GM18505 (cell line): ENCODE data around the gene RCOR1.
"Not testable (repeated sequence)": the region's sequence is repeated elsewhere in the genome, so short reads cannot be mapped to it uniquely, and the experiment has no call there.

Source experiments
- ATAC-seq: cut with Tn5 transposase; IDR thresholded peaks from one replicate; pipeline ENCODE4 v1.9.1; 2021; ENCODE audit not compliant: unreplicated experiment
- POLR2A ChIP-seq: IDR thresholded peaks from 4 replicates; pipeline ENCODE4 v1.6.1; 2011; ENCODE audit warnings: borderline replicate concordance; ENCODE audit not compliant: insufficient read depth, insufficient read length; ENCODE audit errors: extremely low read depth

RCOR1 gene

DNA sequence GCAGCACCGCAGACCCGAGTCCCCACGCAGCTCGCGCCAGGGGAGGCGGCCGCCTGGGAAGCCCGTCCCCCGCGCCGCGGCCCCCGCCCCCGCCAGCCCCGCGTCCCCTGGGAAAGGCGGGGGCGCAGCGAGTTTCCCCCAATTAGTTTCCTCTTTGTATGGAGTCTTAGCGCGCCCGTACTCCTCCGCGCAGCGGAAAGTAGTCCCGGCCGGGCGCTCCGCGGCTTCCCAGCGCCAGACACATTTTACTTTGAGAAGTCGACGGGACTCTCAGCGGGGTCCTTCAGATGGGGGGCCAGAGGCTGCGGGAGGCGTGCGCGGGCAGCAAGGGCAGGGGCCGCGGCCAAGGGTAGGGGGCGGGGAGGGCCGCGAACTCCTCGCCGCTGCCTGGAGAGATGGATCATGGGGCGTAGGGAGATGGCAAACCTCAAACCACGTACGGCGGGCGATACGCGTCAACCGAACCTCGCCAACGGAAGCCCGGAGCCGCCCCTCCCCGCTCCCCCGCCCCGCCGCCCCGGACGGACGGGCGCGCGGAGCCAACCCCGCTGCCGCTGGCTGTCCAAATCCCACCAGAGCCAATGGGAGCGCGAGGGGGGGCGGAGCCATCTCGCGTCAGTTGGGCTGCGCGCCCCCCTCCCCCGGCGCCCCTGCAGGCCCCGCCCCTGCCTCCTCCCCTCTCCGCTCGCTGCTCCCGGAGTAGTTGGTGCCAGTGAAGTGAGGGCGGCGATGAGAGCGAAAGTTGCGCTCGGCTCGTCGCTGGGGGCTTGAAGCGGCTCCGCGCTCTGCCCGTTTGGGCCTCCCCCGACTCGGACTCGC, at the start of gene RCOR1:
Gene RCOR1, plus strand, starts transcription at position 706 of the 819 bp plus-strand sequence. CDS start 238 bp downstream, outside the sequence.
- peak; percentile 64 for ATAC-seq
- TF ChIP-seq POLR2A = peak; percentile 94

GRCh38 chr14:102544046-102544746, 48.3 kb upstream of the RCOR1 start:
- TF ChIP-seq POLR2A = no peak
- no peak for ATAC-seq

DNA sequence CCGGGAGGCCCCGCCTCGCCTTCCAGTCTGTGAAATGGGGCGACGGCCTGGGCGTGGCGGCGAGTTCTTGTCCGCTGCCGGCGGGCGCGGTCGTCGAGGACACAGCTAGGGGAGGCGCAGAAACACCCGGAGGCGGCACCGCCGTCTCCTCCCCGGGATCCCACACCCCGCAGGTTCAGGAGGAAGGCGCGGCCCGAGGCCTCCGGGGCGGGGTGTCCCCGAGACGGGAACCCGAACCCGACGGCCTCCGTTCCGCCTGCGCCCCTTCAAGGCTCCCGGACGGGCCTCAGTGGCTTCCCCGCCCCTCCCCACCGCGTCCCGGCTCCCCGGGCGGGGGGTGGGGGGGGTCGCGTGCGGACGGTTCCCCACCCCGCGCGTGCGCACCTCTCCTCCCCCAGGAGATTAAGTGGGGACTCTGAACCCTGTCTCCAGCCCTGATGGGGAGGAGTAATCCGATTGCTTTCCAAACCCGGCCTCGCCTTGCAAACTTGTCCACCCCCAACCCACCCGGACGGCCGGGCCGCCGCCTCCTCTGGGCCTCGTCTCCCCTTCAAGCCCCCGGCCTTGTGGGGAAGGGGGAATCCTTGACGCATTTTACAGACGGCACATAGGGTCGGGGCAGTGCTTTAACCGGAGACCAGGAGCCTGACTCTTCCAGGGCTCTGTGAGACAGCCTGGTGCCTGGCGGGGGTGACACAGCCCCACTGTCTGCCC, 47.5 kb upstream of the RCOR1 start:
- TF ChIP-seq POLR2A = no peak
- ATAC-seq = no peak

DNA sequence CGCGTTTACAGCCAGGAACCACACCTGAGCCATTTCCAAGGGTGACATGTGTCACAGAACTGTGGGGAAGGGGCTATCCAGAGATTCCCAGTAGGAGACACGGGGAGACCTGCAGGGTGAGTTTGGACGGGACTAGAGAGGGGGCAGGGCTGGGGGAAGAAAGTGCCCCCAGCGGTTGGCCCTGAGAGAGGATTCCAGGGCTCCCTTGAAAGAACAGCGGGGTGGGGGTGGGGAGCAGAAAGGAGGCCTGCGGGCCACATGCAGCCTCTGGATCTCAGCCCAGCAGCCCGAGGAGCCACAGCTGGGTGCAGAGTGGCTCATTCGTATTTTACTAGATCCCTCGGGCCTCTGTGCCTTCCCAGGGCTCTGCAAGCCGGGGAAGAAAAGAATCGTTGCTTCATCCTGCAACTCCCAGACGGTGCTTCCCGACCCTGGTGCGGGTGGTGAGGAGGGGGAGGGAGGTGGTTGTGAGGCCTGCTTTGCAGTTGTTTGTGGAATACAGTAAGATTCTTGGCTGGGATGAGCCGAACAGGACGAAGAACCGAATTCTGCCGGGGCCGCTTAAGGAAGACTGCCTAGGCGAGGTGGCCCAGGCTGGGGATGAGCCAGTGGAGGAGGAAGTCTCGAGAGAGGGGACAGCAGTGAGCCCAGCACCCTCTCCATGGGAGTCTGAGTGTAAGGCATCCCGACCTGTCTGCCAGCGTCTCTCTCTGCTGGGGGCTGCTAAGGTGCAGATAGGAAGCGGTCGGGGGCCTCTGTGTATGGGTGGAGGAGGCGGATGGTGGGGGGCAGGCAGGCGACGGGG, 46.8 kb upstream of the RCOR1 start:
- ATAC-seq = no peak
- TF ChIP-seq POLR2A = no peak

DNA sequence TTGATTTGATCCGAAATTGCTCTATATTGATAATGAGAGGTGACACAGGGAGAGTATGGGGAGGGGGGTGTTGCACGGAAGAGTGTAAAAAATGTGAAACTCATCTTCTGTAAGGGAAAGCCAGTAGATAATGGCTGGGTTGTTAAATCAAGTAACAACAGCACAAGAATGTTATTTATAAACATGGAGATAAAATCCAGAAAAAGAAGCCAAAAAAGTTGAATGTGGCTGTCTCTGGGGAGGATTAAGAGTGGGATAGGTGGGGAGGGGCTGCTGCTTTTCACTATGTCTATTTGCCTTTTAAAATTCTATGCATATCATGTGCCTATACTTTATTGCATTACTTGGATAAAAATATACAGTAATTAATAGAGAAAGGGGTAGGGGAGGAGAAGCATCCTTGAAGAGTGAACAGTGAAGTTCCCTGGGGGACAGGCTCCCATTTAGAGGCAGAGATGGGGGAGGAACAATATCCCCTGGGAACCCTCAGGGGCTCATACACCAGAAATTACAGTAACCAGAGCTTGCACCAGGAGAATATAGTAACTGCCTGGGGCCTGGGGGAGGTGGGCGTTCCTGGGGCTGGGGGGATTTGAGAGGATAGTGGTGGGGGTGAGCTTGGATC, 43.7 kb upstream of the RCOR1 start:
- no peak for ATAC-seq
- TF ChIP-seq POLR2A = no peak

DNA sequence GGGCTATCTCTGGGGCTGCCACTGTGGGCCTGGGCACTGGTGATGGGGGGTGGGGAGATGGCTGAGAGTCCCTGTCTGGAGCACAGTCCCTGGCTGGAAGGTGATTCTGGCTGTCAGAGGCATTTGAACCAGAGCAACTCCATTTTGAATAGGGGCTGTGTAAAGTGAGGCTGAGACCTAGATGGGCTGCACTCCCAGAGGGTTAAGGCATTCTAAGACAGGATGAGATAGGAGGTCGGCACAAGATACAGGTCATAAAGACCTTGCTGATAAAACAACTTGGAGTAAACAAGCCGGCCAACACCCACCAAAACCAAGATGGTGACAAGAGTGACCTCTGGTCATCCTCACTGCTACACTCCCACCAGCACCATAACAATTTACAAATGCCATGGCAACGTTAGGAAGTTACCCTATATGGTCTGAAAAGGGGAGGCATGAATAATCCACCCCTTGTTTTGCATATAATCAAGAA, 41.5 kb upstream of the RCOR1 start:
- not testable (repeated sequence) for ATAC-seq

GRCh38 chr14:102551995-102552705, 40.3 kb upstream of the RCOR1 start:
- no peak for ATAC-seq
- no peak for TF ChIP-seq POLR2A

DNA sequence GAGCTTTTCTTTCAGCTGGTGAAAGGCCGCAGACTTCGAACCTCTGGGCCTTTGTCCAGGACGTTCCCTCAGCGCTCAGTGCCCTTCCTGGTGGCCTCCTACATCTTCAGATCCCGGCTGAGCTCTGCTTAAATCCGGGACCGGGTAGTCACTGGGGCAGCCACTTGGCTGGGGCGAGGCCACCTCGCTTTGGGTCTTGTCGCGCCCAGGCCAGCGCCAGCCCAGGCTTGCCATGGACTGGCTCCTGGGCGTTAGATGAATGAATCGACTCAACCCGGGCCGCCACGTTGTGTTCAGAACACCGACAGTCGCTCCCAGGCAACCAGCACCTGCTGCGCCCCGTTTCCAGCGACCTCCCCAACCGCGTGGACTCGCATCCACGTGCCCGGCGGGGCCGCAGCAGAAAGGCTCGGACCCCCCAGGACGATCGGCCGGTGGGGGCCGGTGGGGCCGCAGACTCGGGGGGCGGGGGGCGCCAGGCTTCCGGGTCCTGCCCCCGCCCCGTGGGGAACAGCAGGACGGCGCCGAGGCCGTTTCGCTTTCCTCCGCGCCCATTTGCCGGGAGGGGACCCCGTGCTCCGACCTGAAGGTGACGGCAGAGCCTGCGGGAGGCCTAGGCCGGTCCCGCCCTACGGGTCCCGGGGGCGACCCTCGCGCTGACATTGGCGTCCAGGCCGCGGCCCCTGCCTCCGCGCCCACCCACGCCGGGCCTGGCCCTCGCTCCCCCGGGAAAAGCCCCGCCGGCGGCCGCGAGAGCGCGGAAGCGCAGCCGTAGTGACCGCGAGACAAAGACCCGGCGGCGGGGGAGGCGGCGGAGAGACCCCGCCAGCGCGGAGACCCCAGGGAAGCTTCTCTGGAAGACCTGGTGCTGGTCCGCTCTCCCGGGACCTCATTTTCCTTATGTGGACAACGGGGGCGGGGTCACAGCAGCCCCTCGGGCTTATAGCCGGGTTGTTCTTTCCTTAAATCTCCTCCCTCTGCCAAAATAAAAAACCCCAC, 37.3 kb upstream of the RCOR1 start:
- ATAC-seq = no peak
- TF ChIP-seq POLR2A = peak; percentile 58

DNA sequence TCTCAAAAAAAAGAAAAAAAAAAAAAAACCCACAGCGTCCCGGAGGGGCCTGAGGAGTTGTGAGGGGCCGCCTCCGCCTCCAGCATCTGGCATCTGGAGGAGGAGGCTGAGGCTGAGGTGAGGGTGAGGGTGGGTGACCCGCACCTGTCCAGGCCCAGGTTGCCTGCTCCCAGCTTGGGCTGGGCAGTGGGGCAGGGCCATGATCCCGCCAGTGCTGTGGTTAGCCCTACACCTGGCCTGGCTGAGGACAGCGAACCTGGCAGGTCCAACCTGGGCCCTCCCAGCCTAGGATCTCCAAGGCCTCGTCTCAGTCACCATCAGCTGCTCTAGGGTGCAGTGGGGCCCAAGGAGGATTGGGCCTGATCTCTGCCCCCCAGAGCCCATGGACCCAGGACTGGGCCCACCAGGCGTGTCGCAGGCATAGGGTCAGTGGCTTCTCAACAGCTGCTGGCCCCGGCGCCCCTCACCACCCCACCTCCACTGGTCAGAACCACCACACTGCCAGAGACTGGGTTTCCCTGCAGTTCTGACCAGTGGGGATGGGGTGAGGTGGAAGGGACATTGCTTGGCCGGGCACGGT, 36.3 kb upstream of the RCOR1 start:
- no peak for ATAC-seq
- no peak for TF ChIP-seq POLR2A

DNA sequence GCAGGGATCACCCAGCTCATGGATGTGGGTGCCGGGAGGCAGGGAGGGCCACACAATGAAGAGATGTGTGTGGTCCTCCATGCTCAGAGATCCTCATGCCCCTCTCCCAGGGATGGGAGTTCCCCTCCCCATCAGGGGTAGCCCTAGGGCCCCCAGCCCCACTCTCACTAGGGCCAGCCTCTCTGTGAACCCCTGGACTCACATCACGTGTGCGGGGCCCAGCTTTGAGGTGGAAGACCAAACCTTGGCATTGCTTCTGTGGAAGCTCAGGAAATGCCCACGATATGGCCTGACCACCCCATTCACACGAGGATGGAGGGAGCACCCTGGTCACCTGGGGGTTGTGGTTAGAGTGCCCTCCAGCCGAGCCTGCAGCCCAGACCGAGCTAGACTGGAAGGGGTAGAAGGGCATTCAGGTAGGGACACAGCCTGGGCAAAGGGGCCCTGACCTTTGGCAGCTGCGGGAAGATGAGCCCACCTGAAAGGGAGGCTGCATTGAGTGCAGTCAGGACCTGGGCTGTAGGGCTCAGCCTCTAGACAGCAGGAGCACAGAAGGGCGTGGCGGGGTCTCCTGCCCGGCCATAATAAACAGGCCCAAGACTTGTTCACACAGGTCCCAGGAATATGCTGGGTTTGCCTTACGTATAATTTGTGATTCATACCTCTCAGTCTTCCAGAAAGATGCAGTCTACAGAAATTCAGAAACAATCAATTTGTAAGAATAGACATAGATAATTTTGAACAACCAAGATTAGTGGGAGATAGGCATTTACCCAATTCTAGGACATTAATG, 34.8 kb upstream of the RCOR1 start:
- no peak for TF ChIP-seq POLR2A
- no peak for ATAC-seq
